ACHN (cell line): Measurements from ENCODE around the gene PRKAR1B.

Experiments
- DNase-seq: peaks from one replicate; pipeline ENCODE4 v3.0.0-alpha.2; 2015
- in situ Hi-C: cut with HindIII; loops from 2 replicates; pipeline ENCODE4 v1.10.0; 2017; ENCODE audit warnings: low sequenced_read_pairs, low pct_ligation_motif_present, low pct_unique_long_range_greater_than_20kb

Gene PRKAR1B

DNA sequence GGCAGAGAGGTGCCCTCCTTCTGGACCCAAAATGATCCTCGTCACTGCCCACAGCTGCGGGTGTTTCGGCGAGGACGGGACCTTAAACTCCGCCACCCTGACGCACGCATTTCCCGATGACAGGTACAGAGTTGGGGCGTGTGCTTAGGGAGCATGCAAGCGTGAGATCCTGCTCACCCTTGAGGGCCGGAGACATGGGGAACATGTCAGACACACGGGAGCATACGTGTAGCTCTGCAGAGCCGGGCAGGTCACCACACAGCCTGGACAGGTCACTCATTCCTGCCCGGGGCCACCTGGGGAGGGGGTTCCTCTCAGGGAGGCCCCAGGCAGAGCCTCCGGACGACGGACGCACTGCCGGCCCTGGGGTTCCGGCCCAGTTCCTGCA lies 149.8 kb downstream of the PRKAR1B start:
- in situ Hi-C loops: no loop called here
- DNase-seq: no peak

DNA sequence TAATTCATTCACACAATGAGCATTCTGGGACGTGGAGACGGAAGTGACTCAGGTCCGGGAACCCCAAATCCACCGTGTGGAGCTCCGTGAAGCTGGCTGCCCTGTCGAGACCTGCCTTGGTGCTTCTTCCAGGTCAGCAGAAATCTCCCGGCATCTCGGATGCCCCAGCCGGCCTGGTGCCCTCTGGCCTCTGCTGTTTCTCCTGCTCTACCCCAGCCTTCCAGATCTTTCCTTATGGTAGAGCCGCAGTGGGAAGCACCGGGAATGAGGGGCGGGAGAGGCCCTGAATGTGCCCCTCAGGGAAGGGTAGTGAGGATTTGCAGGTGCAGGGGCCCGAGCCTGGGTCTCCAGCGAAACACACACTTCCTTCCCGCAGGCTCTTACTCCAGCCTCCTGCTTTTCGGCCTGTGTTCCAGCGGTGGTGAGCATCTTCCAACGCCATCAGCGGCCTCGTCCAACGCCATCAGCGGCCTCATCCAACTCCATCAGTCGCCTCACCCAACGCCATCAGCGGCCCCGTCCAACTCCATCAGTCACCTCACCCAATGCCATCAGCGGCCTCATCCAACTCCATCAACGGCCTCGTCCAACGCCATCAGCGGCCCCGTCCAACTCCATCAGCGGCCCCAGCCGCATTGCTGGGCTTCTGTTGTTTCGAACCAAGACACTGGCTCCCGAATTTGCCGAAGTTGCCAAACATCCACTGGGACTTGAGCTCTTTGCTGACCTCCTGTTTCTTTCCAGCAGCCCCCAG lies 150.4 kb downstream of the PRKAR1B start:
- DNase-seq: no peak
- in situ Hi-C loops: no loop called here

DNA sequence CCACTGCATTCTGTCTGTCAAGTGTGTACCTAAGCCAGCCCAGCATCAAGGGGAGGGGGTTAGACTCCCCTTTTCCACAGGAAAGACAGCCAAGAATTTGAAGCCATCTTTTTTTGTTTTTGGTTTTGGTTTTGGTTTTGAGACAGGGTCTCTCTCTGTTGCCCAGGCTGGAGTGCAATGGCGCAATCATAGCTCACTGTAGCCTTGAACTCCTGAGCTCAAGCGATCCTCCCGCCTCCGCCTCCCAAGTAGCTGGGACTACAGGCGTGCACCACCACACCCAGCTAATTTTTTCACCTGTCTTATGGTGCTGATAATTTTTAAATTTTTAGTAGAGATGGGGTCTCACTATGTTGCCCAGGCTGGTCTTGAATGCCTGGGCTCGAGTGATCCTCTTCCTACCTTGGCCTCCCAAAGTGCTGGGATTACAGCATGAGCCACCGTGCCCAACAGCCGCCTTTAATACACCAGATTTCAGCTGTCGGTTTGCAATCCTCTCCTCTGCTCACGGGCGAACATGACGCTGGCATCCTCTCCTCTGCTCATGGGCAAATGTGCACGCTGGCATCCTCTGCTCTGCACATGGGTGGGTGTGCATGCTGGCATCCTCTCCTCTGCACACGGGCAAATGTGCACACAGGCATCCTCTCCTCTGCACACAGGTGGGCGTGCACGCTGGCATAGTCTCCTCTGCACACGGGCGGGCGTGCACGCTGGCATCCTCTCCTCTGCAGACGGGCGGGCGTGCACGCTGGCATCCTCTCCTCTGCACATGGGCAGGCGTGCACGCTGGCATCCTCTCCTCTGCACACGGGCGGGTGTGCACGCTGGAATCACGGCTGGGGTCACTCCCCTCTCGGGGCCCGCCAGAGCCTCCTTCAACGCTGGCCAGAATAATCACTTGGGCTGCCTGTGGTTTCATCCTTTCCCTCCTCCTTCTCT lies 151.4 kb downstream of the PRKAR1B start:
- DNase-seq: no peak
- in situ Hi-C loops: no loop called here

DNA sequence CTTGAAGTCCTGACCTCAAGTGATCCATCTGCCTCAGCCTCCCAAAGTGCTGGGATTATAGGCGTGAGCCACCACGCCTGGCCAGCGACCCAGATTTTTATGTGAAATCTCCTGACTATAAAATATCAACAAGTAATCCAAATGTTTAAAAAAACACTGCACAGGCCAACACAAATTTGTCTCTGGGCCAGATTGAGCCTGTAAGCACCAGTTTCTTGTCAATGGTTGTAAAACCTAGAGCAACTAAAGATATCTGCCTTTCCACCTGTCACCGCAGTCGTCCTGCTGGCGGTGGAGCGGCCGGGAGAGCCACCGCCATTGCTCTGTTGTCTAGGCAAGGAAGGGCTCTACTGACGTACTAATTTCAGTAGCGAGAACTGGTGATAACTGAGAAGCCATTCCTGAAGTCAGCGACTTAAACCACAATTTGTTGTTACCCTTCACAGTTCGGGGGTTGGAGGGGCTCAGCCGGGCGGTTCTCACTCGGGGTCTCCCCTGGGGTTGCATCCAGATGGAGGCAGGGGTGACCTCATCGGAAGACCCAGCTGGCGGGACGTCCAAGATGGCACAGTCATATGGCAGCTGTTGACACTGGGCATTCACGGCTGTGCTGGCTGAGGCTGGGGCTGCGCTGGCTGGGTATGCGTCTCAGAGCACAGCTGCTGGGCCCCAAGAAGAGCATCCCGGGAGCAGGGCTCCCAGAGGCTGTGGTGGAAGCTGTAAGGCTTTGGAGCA lies 152.3 kb downstream of the PRKAR1B start:
- DNase-seq: no peak
- in situ Hi-C loops: no loop called here

DNA sequence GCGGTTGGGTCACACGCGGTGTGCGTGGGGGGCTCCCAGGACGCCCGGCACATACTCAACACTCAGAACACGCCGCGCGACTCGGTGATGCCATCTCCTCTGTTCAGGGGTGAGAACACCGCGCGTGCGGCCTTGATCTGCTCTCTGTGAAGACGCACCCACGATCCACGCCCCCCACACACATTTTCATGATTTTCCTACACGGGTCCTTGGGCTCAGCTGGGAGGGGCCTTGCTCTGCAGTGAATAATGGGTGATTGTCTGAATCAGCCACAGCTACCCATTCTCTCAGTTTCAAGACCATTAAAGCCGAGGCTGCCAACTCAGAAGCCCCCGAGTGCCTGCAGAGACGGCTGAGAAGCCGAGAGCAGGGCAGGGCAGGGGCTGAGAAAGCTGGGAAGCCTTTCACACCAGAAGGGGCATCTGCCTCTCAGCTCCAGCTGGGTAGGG lies 153.1 kb downstream of the PRKAR1B start:
- in situ Hi-C loops: no loop called here
- no peak for DNase-seq

DNA sequence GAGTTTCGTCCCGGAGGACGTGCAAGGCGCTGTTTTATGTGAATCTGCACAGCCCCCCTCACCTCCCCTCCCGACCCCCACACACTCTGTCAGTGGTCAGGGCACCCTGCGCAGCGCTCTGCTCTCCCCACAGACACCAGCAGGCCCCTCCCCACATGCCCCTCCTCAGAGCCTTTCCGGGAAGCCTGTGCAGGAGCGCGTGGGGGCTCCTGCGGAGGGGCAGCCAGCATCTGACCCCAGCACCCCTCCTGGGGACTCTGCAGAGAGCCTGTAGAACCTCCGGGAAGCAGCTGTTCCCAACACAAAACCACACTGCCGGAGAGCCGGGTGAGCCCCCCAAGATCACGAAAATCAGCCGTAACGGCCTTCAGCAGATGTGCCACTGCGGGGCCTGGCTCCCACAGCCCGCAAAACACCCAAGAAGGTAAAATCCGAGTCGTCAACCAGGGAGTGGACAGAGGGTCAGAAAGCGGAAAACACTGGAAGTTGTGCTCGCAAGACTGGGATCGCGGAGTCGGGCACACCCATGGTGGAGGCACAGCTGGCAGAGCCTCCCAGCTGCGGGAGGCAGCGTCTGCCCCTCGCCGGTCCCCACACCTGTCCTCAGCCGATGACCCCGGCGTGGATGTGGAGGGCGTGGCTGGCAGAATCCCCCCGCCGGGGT lies 153.7 kb downstream of the PRKAR1B start:
- no peak for DNase-seq
- in situ Hi-C loops: no loop called here

DNA sequence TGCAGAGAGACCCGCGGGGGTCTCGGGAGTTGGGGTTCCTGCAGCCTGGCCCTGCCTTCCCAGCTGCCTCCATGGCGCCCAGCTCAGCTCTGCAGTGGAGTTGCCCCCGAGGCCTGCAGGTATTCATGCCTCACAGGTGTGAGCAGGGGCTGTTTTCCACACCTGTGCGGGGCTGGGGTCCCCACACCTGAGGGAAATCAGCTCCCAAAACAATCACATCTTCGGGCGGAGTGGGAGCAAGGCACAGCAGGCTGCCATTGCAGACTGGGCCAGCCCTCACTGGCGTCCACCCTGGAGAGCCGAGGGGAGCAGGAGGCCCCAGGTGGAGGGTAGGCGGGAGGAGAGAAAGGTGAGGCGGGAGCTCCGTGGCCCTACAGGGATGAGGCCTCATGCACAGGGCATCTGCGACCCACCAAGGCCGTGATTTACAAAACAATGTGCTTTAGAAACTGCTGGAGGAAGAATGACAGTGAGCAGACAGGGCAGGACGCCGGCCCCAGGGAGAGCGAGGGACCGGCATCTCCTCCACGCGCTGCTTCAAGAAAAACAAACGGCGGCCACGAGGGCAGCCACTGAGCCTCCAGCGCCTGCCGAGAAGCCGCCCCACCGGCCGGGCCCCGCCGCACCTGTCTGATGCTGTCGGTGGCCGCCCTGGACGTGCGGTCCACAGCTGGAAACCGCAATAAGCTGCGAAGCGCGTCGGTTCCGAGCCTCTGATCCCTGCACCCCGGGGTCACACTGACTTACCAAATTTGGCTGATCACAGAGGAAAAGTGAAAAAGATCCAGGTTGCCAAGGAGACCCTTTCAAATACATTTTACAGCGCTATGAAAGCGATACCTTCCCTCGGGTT lies 154.4 kb downstream of the PRKAR1B start:
- DNase-seq: no peak
- in situ Hi-C loops: no loop called here

DNA sequence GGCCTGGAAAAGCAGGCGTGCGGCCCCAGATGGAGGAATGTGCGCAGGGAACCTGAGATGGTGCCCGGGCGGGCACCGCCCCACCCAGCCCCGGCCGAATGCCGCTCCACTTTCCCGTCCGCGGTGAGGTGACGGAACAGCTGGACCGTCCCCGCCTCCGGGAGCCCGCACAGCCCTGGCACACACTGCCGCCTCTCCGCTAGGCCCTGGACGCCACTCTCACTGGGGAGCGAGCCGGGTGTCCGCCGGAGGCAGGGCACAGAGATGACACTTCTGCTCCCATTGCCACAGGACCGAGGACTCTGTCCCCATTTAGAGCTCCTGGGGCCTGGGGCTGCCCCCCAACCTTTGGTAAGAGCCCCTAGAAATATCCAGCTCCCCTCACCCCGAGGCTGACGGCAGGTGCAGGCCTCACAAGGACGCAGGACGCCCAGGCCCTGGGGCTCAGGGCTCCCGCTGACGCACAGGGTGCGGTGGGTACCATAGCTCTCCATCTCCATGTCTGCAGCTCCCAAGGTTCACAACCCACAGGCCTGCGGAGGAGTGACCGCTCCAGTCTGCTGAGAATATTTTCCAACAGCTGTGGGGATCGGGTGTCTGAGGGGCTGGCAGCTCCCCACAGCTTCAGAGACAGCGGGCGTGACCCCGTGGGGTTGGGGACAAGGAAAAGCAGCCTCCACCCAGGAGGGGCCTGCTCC lies 155.2 kb downstream of the PRKAR1B start:
- DNase-seq: no peak

DNA sequence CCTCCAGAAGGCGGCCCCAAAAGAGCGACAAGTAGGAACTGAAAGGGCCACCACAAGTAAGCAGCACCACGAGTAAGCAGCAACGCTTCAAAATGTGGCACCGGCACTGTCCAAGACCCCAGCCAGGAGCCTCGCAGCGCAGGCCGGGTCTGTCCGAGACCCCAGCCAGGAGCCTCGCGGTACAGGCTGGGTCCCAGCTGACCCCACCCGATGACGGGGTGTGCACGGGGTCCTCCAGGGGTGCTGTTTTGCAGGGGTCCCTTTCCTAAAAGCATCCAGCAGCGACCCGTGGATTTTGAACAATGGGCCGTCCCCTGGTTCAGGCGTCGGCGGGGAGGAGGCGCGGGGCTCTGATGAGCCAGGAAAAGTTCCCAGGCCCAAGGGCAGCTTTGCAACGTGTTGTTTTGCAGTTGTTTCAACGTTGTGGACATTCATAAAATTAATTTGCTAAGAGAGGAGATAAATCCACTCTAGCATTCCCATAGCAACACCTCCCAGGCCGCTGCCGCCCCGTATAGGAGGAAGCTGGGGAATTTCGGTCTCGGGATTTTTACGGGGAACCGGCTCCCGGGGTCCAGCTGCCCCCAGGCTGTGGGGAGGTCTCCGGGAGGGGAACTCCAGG lies 155.9 kb downstream of the PRKAR1B start:
- DNase-seq: no peak
- in situ Hi-C loops: no loop called here

More for the DNA sequence above, 155.2 kb downstream of the PRKAR1B start:
- in situ Hi-C loops: no loop called here

DNA sequence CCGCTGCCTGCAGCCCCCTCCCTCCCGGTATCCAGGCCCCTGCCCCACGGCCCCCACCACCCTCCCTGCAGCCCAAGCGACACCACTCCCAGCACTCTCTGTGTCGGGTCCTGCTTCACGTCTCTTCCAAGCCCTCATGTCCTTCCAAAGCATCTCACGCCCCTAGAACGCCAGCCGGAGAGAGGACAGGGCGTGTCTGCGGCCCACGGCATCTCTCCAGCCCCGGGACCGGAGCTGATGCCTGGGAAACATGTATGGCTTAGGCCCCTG lies 156.3 kb downstream of the PRKAR1B start:
- in situ Hi-C loops: no loop called here
- no peak for DNase-seq

DNA sequence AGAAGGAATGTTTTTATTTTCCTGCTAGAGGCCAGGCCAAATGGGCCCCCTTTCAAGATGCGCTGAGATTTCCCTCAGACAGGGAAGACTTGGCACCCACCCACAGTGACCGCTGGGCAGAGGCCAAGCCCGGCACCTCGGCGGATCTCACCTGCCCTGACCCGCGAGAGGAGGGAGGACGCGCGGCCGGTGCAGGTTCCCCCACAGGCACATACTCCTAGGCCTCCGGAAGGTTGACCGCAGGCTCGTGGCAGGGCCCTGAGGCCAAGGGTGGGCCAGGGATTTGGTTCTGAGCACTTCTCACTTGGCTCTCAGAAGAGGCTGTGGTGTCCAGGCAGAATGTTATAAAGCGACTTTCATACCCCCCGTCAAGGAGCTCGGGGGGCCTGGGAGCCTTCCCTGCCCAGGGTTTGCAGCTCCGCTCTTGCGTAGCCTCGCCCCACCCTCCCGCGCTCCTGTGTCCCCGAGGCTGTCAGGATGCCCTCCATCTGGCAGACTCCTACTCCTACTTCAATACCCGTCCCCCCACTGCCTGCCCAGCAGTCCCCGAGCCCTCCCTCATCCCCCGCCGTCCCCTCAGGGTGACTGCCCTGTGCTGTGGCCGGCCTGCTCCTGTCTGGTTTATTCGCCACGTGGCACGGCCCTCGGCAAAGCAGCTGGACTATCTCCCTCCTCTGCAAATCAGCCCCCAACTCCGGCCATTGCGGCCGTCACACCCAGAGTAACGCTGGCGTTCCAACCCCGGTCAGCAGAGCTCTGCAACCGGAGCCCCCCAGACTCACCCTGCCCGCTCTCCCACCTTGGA lies 156.9 kb downstream of the PRKAR1B start:
- DNase-seq: no peak
- in situ Hi-C loops: no loop called here

DNA sequence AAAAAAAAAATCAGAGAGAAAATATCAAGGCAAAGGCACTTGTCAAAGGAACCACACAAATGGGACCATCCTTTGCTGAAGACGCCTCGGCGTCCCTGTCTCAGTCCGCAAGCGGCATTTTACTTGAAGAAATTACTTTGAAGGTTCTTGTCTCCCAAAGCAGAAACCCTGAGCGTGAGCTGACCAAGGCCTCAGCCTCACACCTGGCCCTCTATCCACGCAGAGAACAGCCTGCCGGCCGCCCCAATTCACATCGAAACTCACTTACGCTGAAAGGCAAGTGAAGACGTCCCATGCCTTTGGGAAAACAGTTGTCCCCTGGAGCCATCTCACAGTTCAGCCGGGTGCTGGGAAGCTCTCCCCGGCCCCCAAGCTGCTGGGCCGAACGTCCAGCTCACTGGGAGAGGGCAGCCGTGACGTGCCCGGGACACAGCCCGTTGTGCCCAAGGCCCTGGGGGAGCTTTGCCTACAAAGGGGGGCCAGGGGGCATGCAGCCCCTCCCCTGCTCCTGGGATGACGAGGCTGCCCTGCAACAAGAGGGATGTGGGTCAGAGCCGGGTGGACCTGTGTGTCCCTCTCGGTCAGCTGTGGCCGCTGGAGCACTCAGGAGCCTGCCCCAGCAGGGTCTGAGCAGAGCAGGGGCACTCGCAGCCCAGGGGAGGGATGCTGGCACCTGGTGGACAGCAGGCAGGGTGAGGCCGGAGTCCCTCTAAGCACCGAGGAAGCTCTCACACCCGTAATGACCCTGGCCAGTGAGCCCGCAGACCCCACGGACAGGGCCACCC lies 157.8 kb downstream of the PRKAR1B start:
- in situ Hi-C loops: no loop called here
- DNase-seq: no peak

DNA sequence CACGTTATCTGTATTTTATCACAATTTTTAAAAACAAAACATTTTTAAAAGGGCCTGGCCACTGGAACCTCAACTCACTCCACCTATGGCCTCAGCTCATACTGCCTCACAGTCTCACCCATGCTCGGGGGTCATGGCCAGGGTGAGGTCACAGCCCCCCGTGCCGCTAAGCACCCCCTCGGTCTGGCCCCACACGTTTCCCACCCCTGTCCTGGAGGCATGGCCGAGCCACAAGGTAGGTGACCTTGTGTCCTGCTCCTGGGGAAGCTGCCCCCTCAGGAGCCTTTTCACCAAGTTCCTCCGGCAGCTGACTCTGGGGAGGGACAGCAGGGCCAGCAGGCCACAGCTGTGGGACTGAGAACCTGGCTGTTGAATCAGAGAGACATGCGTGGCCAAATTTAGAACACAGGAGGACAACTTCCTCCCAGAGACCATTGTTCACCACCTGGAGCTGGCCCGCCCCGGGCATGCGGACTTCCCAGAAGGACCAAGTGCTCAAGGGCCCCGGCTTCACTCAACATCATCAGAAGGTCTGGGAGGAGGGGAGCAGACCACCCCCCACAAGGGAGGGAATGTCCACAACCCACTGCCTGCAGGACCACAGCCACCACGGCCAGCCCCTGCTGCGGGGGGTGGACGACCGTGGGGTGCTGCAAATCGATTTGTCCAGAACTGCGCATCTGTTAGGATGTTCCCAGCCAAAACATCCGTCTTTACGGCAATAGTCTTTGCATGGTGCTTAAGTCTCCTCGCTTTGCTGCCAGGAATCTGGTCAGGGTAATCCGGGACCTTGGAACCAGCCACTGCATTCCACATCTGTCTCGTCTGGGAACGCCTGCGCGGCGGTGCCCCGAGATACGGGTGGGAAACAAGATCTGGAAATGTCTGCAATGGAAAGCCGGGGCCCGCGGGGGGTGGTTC lies 158.8 kb downstream of the PRKAR1B start:
- DNase-seq: no peak
- in situ Hi-C loops: no loop called here

DNA sequence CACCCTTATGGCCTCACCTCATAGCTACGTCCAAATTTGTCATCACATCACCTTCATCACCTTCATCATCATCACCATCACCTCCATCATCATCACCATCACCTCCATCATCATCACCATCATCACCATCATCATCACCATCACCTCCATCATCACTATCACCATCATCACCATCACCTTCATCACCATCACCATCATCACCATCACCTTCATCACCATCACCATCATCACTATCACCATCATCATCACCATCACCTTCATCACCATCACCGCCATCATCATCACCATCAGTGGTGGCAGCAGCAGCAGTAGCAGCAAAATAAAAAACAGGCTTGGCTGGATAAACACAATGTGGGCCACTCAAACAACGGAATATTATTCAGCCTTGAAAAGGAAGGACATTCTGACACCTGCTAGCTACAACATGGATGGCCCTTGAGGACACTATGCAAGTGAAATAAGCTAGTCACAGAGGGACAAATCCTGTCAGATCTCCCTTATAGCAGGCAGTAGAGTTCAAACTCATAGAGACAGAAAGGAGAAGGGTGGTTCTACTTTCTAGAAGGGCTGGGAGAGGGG lies 159.7 kb downstream of the PRKAR1B start:
- DNase-seq: no peak
- in situ Hi-C loops: no loop called here
